HFF-Myc (cell line): Measurements from ENCODE around the gene RAB40C.

Experiments
- DNase-seq: peaks from one replicate; pipeline ENCODE4 v3.0.0-alpha.2; 2011; ENCODE audit warnings: low read depth; ENCODE audit errors: extremely low read depth
- H3K4me3 ChIP-seq: replicated peaks from 2 replicates; pipeline ENCODE4 v1.5.1; 2011; ENCODE audit warnings: low read depth, mild to moderate bottlenecking, control low read depth, low read length
- CTCF ChIP-seq: IDR thresholded peaks from 2 replicates; pipeline ENCODE4 v1.5.1; 2012; ENCODE audit warnings: mild to moderate bottlenecking, low read depth, low read length, control low read depth; ENCODE audit errors: missing control alignments

RAB40C gene

GRCh38 chr16:591231-591630, 1.4 kb downstream of the RAB40C start:
- DNase-seq = no peak
- TF ChIP-seq CTCF = no peak
- H3K4me3 ChIP-seq = peak overlapping the region; percentile 74

DNA sequence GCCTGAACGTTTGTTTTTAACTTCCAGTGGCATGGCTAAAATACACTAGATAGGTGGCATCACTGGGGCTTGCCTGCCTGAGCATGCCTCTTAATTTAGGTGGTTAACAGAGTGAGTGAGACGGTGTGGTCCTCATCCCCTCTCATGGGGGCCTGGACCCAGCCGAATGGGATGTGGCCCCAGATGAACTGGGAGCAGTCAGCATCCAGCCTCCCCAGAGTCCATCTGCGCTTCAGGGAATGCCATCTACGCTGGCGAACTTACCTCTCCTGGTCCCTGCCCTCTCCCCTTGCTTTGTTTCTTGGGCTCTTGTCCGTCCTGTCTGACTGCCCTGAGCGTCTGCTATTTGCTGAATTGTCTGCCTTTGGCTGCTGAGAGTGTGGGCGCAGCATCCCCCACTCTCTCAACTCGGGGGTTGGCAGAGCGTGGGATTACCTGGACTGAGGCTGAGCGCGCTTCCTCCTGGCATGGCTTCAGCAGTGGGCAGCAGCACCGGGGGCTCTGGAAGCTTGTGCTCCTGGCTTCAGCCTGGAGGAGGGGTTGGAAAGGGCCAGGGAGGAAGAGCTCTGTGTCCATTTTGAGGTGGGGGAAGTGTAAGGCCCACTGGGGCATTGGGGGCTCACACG, 2.1 kb downstream of the RAB40C start:
- no peak overlapping the region for H3K4me3 ChIP-seq
- DNase-seq = no peak
- TF ChIP-seq CTCF = no peak

GRCh38 chr16:592518-593306, 2.8 kb downstream of the RAB40C start:
- no peak overlapping the region for H3K4me3 ChIP-seq
- TF ChIP-seq CTCF = no peak
- no peak for DNase-seq

DNA sequence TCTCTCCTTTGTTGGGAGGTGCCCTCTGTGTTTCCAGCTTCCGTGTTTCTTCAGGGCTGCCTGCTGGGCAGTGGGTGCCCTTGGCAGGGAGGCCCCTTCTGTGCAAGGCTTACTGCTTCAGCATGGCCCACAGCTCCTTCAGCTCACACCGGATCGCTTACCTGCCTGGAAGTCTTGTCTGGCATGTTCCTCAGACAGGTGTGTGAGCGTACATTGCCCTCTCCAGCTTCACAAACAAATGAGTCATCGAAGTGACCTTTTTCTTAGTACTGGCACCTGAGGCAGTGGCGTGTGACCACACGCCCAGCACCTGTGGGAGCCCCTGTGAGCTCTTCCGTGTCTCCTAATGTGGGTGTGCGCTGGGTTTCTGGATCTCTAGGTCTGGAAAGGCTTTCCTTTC, 3.5 kb downstream of the RAB40C start:
- no peak overlapping the region for H3K4me3 ChIP-seq
- no peak for TF ChIP-seq CTCF
- no peak for DNase-seq

DNA sequence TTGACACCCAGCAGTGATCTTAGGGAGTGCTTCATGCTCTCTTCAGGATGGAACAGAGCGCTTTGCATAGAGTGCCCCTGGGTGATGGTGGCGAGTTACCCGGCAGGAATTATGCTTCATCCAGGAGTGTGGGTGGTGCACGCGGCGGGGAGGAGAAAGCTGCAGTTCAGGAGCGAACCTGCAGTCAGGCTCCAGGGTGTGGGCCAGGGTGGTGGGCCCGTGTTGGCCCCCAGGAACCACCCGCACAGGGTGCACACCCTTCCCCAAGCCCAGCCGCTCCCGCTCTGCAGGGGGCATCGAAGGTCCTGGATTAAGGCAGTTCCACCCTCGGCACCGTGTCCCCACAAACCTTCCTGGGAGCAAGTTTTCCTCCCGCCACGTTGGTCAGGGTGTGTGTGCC, 3.9 kb downstream of the RAB40C start:
- DNase-seq = no peak
- no peak for TF ChIP-seq CTCF
- no peak overlapping the region for H3K4me3 ChIP-seq

- H3K4me3 ChIP-seq = no peak overlapping the region
- no peak for TF ChIP-seq CTCF
- no peak for DNase-seq
Observed at GRCh38 chr16:595094-595528, 5.2 kb downstream of the RAB40C start.
